IMR-90 (cell line): Measurements from ENCODE around the gene ALOX5AP.

Experiments
- RAD21 ChIP-seq: IDR thresholded peaks from 2 replicates; pipeline ENCODE4 v1.6.1; 2012; ENCODE audit warnings: low read length, improper control_type of control experiment
- SMC3 ChIP-seq: fragments of 150-350 bp; IDR thresholded peaks from 2 replicates; pipeline ENCODE4 v1.6.1; 2016; ENCODE audit warnings: low read depth, mild to moderate bottlenecking, antibody characterized with exemption, low read length, moderate library complexity
- TF ChIP-seq, protein P1 (sequence below): conservative IDR thresholded peaks from 2 replicates; pipeline ENCODE4 v1.5.1; 2012; ENCODE audit warnings: mild to moderate bottlenecking, low read depth, low read length, improper control_type of control experiment

DNA sequence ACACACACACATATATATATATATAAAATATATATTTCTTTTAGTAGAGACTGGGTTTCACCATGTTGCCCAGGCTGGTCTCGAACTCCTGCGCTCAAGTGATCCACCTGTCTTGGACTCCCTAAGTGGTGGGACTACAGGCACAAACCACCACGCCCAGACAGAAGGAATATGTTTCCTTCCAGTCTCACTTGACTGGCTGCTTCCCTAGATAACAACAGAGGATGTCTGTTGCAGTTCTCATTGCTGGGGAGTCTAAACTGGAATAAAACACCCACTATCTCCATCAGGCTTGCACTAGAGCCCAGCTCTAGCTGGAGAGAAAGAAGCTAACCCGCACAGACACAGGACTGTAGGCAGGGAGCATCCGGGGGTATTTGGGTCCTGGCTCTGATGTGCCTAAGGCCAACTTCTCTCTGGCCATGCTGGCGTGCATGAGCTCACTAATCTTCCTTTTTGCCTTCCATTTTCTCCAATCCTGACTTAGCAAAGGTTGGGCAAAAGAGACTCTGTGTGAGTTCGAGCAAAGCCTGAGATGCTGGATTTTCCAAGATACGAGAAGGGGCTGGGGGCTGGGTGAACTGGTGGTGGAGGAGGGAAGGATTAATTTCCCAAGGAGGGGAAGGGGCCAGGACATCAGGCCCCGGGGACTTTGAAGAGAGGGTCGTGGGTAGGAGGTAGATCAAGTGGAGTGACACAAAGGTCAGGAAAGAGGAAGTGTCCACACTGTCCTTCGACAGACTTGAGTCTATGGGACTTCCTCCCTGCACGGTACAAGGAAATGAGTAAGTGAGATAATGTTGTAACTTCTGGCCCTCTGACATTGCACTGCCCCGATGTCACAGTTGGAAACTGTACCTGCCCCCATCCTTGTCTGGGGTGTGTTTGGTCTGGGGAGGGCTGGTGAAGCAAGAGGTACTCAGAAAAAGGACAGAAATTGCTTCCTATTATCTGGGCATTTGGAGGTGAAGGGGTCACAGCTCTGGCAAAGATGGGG, 22.5 kb upstream of the ALOX5AP start:
- TF ChIP-seq, protein P1, sequence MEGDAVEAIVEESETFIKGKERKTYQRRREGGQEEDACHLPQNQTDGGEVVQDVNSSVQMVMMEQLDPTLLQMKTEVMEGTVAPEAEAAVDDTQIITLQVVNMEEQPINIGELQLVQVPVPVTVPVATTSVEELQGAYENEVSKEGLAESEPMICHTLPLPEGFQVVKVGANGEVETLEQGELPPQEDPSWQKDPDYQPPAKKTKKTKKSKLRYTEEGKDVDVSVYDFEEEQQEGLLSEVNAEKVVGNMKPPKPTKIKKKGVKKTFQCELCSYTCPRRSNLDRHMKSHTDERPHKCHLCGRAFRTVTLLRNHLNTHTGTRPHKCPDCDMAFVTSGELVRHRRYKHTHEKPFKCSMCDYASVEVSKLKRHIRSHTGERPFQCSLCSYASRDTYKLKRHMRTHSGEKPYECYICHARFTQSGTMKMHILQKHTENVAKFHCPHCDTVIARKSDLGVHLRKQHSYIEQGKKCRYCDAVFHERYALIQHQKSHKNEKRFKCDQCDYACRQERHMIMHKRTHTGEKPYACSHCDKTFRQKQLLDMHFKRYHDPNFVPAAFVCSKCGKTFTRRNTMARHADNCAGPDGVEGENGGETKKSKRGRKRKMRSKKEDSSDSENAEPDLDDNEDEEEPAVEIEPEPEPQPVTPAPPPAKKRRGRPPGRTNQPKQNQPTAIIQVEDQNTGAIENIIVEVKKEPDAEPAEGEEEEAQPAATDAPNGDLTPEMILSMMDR: no peak
- TF ChIP-seq SMC3: no peak
- TF ChIP-seq RAD21: no peak
